ENCODE measurements around the gene PWWP2B.

DNA sequence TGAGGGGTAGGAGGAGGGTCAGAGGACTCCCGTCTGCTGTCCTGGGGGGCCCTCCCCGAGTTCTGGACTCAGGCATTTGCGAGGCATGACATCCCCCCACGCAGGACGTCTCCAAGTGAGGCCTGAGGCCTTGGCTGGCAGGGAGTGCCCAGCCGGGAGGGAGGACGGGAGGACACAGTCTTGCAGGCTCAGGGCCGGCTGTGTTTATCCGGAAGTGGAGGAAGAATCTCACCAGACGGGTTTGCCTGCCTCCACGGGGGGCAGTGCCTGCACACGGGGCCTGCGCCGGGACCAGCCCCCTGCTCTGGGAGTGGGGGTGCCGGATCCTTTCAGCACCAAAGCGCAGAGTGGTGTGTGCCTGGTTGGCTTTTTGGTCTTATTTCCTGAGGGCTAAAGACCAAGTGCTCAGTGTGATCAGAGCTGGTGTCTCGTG, 10.9 kb downstream of the PWWP2B start:
- TF ChIP-seq, protein P1, sequence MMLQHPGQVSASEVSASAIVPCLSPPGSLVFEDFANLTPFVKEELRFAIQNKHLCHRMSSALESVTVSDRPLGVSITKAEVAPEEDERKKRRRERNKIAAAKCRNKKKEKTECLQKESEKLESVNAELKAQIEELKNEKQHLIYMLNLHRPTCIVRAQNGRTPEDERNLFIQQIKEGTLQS (IDR thresholded peaks at IDR 0.05; ENCODE audit: borderline replicate concordance, extremely low read depth, low read depth, low read length), result no peak
- TF ChIP-seq SMAD1 (IDR thresholded peaks at IDR 0.05; ENCODE audit: low read depth, partially characterized antibody) (no peak), CREM (IDR thresholded peaks at IDR 0.05; ENCODE audit: low read depth) (no peak), TARDBP (IDR thresholded peaks at IDR 0.05; ENCODE audit: borderline replicate concordance) (no peak), SMC3 (IDR thresholded peaks at IDR 0.05; ENCODE audit: borderline replicate concordance, low read length) (no peak), TAF1 (IDR thresholded peaks at IDR 0.05; ENCODE audit: borderline replicate concordance, low read depth, low read length) (no peak), PAX8 (IDR thresholded peaks at IDR 0.05) (no peak)
- TF ChIP-seq, protein P2, sequence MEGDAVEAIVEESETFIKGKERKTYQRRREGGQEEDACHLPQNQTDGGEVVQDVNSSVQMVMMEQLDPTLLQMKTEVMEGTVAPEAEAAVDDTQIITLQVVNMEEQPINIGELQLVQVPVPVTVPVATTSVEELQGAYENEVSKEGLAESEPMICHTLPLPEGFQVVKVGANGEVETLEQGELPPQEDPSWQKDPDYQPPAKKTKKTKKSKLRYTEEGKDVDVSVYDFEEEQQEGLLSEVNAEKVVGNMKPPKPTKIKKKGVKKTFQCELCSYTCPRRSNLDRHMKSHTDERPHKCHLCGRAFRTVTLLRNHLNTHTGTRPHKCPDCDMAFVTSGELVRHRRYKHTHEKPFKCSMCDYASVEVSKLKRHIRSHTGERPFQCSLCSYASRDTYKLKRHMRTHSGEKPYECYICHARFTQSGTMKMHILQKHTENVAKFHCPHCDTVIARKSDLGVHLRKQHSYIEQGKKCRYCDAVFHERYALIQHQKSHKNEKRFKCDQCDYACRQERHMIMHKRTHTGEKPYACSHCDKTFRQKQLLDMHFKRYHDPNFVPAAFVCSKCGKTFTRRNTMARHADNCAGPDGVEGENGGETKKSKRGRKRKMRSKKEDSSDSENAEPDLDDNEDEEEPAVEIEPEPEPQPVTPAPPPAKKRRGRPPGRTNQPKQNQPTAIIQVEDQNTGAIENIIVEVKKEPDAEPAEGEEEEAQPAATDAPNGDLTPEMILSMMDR (IDR thresholded peaks at IDR 0.05 in 2 of 3, conservative IDR thresholded peaks at IDR 0.05 in 1 of 3; ENCODE audit: control insufficient read depth in 2 of 3, extremely low read depth in 1 of 3, insufficient read depth in 1 of 3, low read depth in 3 of 3, low read length in 3 of 3), result no peak
- TF ChIP-seq, protein P3, sequence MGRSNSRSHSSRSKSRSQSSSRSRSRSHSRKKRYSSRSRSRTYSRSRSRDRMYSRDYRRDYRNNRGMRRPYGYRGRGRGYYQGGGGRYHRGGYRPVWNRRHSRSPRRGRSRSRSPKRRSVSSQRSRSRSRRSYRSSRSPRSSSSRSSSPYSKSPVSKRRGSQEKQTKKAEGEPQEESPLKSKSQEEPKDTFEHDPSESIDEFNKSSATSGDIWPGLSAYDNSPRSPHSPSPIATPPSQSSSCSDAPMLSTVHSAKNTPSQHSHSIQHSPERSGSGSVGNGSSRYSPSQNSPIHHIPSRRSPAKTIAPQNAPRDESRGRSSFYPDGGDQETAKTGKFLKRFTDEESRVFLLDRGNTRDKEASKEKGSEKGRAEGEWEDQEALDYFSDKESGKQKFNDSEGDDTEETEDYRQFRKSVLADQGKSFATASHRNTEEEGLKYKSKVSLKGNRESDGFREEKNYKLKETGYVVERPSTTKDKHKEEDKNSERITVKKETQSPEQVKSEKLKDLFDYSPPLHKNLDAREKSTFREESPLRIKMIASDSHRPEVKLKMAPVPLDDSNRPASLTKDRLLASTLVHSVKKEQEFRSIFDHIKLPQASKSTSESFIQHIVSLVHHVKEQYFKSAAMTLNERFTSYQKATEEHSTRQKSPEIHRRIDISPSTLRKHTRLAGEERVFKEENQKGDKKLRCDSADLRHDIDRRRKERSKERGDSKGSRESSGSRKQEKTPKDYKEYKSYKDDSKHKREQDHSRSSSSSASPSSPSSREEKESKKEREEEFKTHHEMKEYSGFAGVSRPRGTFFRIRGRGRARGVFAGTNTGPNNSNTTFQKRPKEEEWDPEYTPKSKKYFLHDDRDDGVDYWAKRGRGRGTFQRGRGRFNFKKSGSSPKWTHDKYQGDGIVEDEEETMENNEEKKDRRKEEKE (IDR thresholded peaks at IDR 0.05), result no peak
